Liver (tissue), 9 donors: Measurements from ENCODE around the gene JMJD1C. TPM values are rescaled to one million over a fixed set of nuclear protein-coding genes. Genes with fewer than 3 reads are reported as not detected.

Experiments used
- DNase-seq: peaks from one replicate; pipeline ENCODE4 v3.0.0-alpha.2; 2017; ENCODE audit warnings: low spot score
- H3K27ac ChIP-seq, 2 donors: one replicate each; pipeline ENCODE4 v1.7.0; 2013; ENCODE audit warnings: inconsistent platforms in 2 of 2, low read length in 2 of 2, control low read depth in 1 of 2, low read depth in 1 of 2, mild to moderate bottlenecking in 1 of 2
- H3K27me3 ChIP-seq, 4 donors: one replicate each; pipeline versions ENCODE4 v1.6.1 to v1.7.0; 2013; ENCODE audit warnings: low read length in 3 of 4, inconsistent platforms in 1 of 4, mild to moderate bottlenecking in 1 of 4, moderate library complexity in 1 of 4; ENCODE audit not compliant: control insufficient read depth in 4 of 4, insufficient read depth in 4 of 4
- H3K36me3 ChIP-seq, 4 donors: one replicate each; pipeline versions ENCODE4 v1.6.1 to v1.7.0; 2013; ENCODE audit warnings: low read length in 3 of 4, mild to moderate bottlenecking in 3 of 4, low read depth in 1 of 4, moderate library complexity in 1 of 4; ENCODE audit not compliant: control insufficient read depth in 4 of 4, insufficient read depth in 3 of 4
- H3K4me1 ChIP-seq, 4 donors: one replicate each; pipeline versions ENCODE4 v1.6.1 to v1.7.0; 2013; ENCODE audit warnings: low read length in 3 of 4, mild to moderate bottlenecking in 3 of 4, moderate library complexity in 1 of 4; ENCODE audit not compliant: control insufficient read depth in 4 of 4, insufficient read depth in 4 of 4
- H3K4me3 ChIP-seq, 3 donors: one replicate each; pipeline versions ENCODE4 v1.6.1 to v1.7.0; 2013; ENCODE audit warnings: low read length in 3 of 3, control low read depth in 1 of 3, low read depth in 1 of 3, mild to moderate bottlenecking in 1 of 3
- H3K9ac ChIP-seq, 2 donors: one replicate each; pipeline ENCODE4 v1.7.0; 2013; ENCODE audit warnings: low read length in 2 of 2, mild to moderate bottlenecking in 2 of 2, moderate library complexity in 2 of 2, control low read depth in 1 of 2, low read depth in 1 of 2
- H3K9me3 ChIP-seq, 4 donors: one replicate each; pipeline versions ENCODE4 v1.6.1 to v1.7.0; 2013; ENCODE audit warnings: low read length in 3 of 4; ENCODE audit not compliant: control insufficient read depth in 4 of 4
- CTCF ChIP-seq: fragments of 150-350 bp; IDR thresholded peaks from 2 replicates; pipeline ENCODE4 v1.5.1; 2017; ENCODE audit warnings: improper control_type of control experiment, low read depth, low read length; ENCODE audit not compliant: missing input control
- FOXA1 ChIP-seq: IDR thresholded peaks from 2 replicates; pipeline ENCODE4 v1.6.1; 2016; ENCODE audit warnings: antibody characterized with exemption
- FOXA2 ChIP-seq: IDR thresholded peaks from 2 replicates; pipeline ENCODE4 v1.6.1; 2016; ENCODE audit warnings: antibody characterized with exemption
- GABPA ChIP-seq, 2 donors: IDR thresholded peaks in 1 of 2; conservative IDR thresholded peaks in 1 of 2; 2 replicates each; pipeline ENCODE4 v1.6.1; 2016; ENCODE audit warnings: antibody characterized with exemption in 2 of 2, mild to moderate bottlenecking in 1 of 2, moderate library complexity in 1 of 2
- HNF4G ChIP-seq: IDR thresholded peaks from 2 replicates; pipeline ENCODE4 v1.6.1; 2016; ENCODE audit warnings: antibody characterized with exemption
- JUND ChIP-seq, 2 donors: IDR thresholded peaks; 2 replicates each; pipeline ENCODE4 v1.6.1; 2016; ENCODE audit warnings: antibody characterized with exemption in 2 of 2
- REST ChIP-seq: IDR thresholded peaks from 2 replicates; pipeline ENCODE4 v1.6.1; 2016; ENCODE audit warnings: antibody characterized with exemption, mild to moderate bottlenecking
- SP1 ChIP-seq: IDR thresholded peaks from 2 replicates; pipeline ENCODE4 v1.6.1; 2018; ENCODE audit warnings: antibody characterized with exemption, mild to moderate bottlenecking
- ZBTB33 ChIP-seq: IDR thresholded peaks from 2 replicates; pipeline ENCODE4 v1.6.1; 2016; ENCODE audit warnings: antibody characterized with exemption
- WGBS: extraction: QIAGEN DNeasy Blood & Tissue Kit; methylation state at CpG from one replicate; pipeline ENCODE4 v1.1.7; 2013; 5-methylcytosine and 5-hydroxymethylcytosine counted together
- polyA plus RNA-seq, 2 donors: library from polyadenylated mRNA; stranded (reverse) in 1 of 2; unstranded in 1 of 2; fragments of 200-250 nt in 1 of 2; fragments of >200 nt in 1 of 2; fragmentation: Nextera tagmentation in 1 of 2; extraction: Ambion mirVana in 1 of 2; gene quantifications; one replicate each; pipeline versions ENCODE4 v1.2.1 to v1.2.3, GENCODE V29; 2013 to 2015
- total RNA-seq, 2 donors: library from RNA; depleted of rRNA; stranded (reverse); fragments of >200 nt; gene quantifications; one replicate each; pipeline ENCODE4 v1.2.3, GENCODE V29; 2014
- donor health status: healthy.
- donor health status: healthy.
- donor health status: healthy.
- donor health status: healthy.
- donor health status: healthy.

The JMJD1C gene
- total and polyA plus RNA-seq, 4 donors: 11.0 to 93.1 (median 56.0) TPM

- DNase-seq: no peak
- Histone ChIP-seq H3K4me3 (no peak overlapping the region), H3K36me3 (no peaks in the 10 kb centered on the region), H3K9me3 (no peaks in the 10 kb centered on the region), H3K27me3 (no peaks in the 10 kb centered on the region), H3K27ac (no peak overlapping the region), H3K4me1 (no peaks in the 10 kb centered on the region), H3K9ac (no peak overlapping the region)
- 96% methylated on average over 3 of the region's 3 CpGs for WGBS
- TF ChIP-seq FOXA1 (no peak), ZBTB33 (no peak), JUND (IDR thresholded peaks at IDR 0.05) (no peak), SP1 (no peak)
Measured at GRCh38 chr10:63348245-63348850, 117.4 kb downstream of the JMJD1C start.

- Histone ChIP-seq H3K4me3 (no peak overlapping the region), H3K9me3 (no peaks in the 10 kb centered on the region), H3K9ac (no peak overlapping the region), H3K4me1 (peaks cover 0 to 5% (median 1%) of the 10 kb centered on the region in 4 donors), H3K27me3 (no peaks in the 10 kb centered on the region), H3K36me3 (no peaks in the 10 kb centered on the region), H3K27ac (no peak overlapping the region)
- TF ChIP-seq FOXA2 (no peak), HNF4G (no peak), REST (no peak), ZBTB33 (no peak), GABPA (IDR thresholded peaks at IDR 0.05 in 1 of 2, conservative IDR thresholded peaks at IDR 0.05 in 1 of 2) (no peak), CTCF (no peak)
- no peak for DNase-seq
Measured at GRCh38 chr10:63346015-63346441, 119.7 kb downstream of the JMJD1C start.
